ENCODE data around the gene RUNX3. TPM values are rescaled to one million over a fixed set of nuclear protein-coding genes. Genes with fewer than 3 reads are reported as not detected.

RUNX3 gene
- total RNA-seq, 1 experiment from 2014 or later: 22.6 TPM

GRCh38 chr1:24967555-24967954 lies 37.5 kb upstream of the RUNX3 start:
- H3K4me3 ChIP-seq (replicated peaks in 1 of 2; ENCODE audit: low read depth in 1 of 2, low read length in 2 of 2): no peak overlapping the region
- no peaks in the 10 kb centered on the region for H4K20me1 ChIP-seq (ENCODE audit: insufficient read depth)
- H3K9me2 ChIP-seq (ENCODE audit: insufficient read depth): no peaks in the 10 kb centered on the region
- H3K79me2 ChIP-seq (ENCODE audit: insufficient read depth, low read length): no peaks in the 10 kb centered on the region
- H3K27me3 ChIP-seq (ENCODE audit: insufficient read depth, low read length): no peaks in the 10 kb centered on the region
- ATAC-seq: no peak
- ChIA-PET RAD21 (ENCODE audit: low non-redundant PET in 1 of 2, low total read pairs in 2 of 2, uncharacterized antibody in 2 of 2, unreplicated experiment in 2 of 2) (no interaction called here), CTCF (interaction anchor here (1.8 kb wide), 1 partner anchor 69 kb away, joined by 3 read pairs; no protein-coding TSS in a partner anchor), POLR2A (no interaction called here)
- no peaks in the 10 kb centered on the region for H3K9me3 ChIP-seq (ENCODE audit: control insufficient read depth in 1 of 2, insufficient read depth in 1 of 2, low read depth in 1 of 2, low read length in 2 of 2)
- H3K4me2 ChIP-seq (ENCODE audit: low read length): no peak overlapping the region
- H3K9ac ChIP-seq (ENCODE audit: low read length): no peak overlapping the region
- H3K27ac ChIP-seq (ENCODE audit: low read depth, low read length): no peak overlapping the region
- no TSS peak for BruUV-seq (replicated peaks)
- intact Hi-C loops (cut with micrococcal nuclease): no loop called here
- no peak overlapping the region for H2AFZ ChIP-seq (ENCODE audit: low read depth, low read length, poor library complexity, severe bottlenecking)
- no peak for TF ChIP-seq EGR1 (IDR thresholded peaks at IDR 0.05; ENCODE audit: low read depth)
- TF ChIP-seq SRF (IDR thresholded peaks at IDR 0.05; ENCODE audit: low read depth): no peak
- no peak for TF ChIP-seq ELF1 (IDR thresholded peaks at IDR 0.05; ENCODE audit: borderline replicate concordance, low read depth)
- TF ChIP-seq POLR2A (IDR thresholded peaks at IDR 0.05; ENCODE audit: borderline replicate concordance, extremely low read depth, insufficient read depth, insufficient read length): no peak
- TF ChIP-seq ZBTB33 (IDR thresholded peaks at IDR 0.05; ENCODE audit: extremely low read depth, insufficient replicate concordance, low read length): no peak
- TF ChIP-seq TCF7L2 (IDR thresholded peaks at IDR 0.05; ENCODE audit: borderline replicate concordance, extremely low read depth, insufficient read depth, insufficient read length): no peak
- TF ChIP-seq ZNF274 (IDR thresholded peaks at IDR 0.05; ENCODE audit: low read depth, low read length): no peak
- TF ChIP-seq EZH2phosphoT487 (IDR thresholded peaks at IDR 0.05; ENCODE audit: borderline replicate concordance): no peak
- no peaks in the 10 kb centered on the region for H3K36me3 ChIP-seq (ENCODE audit: control insufficient read depth in 1 of 2, insufficient read depth in 2 of 2, low read length in 2 of 2)
- H3K4me1 ChIP-seq (ENCODE audit: control insufficient read depth in 1 of 2, insufficient read depth in 2 of 2, low read length in 2 of 2): peaks cover 13 to 45% of the 10 kb centered on the region in 2 experiments; a peak in 3 of 4 replicates
- no peak for DNase-seq (ENCODE audit: low read depth, low spot score)
